Activated T-helper 1 cell treated with Interleukin-2 at 50 U/mL for 16 hours (primary cell): ENCODE results near the gene TVP23B.
"Not testable (repeated sequence)": the region's sequence is repeated elsewhere in the genome, so short reads cannot be mapped to it uniquely, and the experiment has no call there.

Experiments
- DNase-seq: peaks from one replicate; pipeline ENCODE4 v3.0.0-alpha.2; 2020; ENCODE audit warnings: low read depth

TVP23B gene

DNA sequence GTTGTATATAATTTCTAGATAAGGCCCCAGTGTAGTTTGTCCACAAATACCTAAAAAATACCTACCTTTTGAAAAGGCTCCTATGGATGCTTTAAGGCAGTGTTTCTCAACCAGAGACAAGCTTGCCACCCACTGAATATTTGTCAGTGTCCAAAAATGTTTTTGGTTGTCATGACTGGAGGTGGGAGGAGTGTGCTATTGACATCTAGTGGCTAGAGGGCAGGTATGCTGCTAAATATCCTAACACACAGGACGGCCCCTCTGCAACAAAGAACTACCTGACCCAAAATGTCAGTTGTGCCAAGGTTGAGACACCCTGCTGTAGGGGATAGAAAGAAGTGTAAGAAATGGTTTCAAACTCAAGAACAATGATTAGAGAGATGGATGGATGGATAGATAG, 10.4 kb downstream of the TVP23B start:
- not testable (repeated sequence) for DNase-seq

DNA sequence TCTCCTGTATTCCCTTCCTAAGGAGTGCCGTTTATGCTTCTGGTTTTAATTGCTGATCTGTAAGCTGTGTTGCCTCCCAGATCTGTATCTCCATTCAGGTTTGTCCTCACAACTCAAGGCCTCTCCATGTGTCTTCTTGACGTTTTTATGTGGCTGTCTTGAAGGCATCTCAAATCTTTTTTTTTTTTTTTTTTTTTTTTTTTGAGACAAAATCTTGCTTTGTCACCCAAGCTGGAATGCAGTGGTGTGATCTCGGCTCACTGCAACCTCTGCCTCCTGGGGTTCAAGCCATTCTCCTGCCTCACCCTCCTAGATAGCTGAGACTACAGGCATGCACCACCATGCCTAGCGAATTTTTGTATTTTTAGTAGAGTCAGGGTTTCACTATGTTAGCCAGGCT, 13.9 kb downstream of the TVP23B start:
- not testable (repeated sequence) for DNase-seq

DNA sequence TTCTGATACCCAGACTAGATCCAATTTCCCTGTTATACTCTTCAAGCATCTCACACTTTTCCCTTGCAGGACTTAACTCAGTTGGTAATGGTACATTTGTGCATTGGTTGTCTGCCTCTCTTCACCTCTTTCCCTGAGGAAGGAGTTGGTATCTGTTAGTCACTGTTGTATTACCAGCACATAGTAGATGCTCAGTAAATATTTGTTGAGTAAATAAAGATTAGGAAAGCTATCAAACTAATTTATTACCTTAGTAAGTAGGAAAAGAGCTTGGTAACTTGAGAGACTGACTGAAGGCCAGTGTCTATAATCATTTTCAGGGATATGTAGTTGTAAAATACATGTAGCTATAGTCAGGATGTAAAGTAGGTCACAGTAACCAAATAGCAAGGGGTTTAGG, 15.9 kb downstream of the TVP23B start:
- DNase-seq = not testable (repeated sequence)

DNA sequence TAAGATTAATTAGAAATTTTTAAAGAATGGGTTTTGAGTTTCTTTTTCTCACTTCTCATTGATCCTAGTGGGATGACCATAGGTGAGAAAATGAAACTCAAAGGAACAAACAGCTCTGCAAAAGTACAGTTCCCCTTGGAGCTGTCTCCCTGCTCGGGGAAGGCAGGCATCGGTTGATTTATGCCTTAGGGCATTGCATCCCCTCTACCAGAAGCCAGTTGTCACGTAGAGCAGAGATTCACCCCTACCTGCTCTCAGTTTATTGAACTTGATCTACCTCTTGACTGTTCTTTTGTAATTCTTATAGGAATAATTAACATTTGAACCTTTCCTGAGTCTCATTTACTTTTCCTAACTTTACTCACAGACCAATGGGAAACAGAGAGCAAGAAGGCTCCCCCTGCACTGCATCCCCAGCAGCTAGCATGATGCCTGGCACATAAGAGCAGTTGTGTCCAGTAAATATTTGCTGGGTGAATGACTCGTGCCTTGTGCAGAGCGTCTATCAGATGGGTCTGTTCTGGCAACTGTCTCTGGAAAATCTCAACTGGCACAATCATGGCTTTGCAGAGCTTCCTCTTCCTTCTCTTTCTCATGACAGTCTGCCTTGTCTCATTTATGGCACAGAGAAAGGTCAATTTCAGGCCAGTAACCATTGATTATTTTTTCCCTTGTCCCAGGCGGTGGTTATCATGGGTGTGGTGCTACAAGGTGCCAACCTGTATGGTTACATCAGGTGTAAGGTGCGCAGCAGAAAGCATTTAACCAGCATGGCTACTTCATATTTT, 22.7 kb downstream of the TVP23B start:
- DNase-seq = not testable (repeated sequence)

DNA sequence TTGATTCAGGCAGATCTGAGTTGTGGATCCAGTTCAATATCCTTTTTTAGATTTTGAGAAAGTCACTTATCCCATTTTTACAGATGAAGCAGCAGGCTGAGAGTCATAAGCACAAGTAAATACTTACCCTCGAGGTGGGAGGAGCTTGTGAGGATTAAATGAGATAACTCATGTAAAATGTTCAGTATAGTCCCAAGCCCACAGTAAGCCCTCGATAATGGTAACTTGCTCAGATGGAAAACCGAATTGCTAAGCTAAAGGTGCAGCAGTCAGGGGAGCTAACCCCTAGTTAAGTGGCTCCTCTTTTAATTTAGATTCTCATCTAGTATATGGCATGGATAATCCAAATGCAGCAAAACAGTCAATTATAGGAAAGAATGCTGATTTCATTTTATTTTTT, 34.9 kb downstream of the TVP23B start:
- DNase-seq = not testable (repeated sequence)

DNA sequence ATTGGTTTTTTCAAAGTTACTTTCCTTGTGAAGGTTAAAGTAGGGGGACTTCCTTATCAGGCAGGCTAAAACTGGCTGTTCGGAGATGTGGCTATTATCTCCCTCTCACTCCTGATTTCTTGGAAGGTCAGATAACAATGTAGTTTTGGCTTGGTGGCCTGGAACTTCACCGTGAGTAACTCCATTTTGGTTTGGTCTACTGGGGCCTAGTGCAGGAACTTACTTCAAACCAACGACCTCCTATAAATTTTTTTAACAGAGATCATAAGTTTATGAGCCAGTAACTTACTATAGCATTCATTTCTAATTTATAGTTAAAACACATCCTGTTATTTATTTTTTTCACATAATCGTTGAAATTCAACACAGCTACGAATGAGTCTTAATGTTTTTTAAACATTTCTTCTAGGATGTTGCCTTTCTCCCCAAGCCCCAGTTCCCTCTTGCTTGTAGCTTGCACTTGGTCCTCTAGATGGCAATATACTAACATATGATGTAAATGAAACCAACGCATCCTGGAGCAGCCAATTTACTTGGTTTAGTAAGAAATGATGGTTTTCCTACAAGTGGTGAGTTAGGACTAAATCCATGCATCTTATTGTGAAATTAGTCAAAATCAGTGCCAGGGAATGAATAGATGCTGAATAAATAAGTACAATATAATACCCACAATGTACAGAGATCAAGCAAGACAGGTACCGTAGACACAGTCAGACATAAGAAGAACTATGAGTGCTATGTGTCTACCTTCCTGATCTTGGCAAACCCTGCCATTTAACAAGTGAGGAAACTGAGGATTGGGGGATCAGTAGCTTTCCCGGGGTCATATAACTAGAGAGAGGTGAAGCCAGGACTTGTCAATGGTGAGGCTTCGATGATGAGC, 35.7 kb downstream of the TVP23B start:
- not testable (repeated sequence) for DNase-seq

DNA sequence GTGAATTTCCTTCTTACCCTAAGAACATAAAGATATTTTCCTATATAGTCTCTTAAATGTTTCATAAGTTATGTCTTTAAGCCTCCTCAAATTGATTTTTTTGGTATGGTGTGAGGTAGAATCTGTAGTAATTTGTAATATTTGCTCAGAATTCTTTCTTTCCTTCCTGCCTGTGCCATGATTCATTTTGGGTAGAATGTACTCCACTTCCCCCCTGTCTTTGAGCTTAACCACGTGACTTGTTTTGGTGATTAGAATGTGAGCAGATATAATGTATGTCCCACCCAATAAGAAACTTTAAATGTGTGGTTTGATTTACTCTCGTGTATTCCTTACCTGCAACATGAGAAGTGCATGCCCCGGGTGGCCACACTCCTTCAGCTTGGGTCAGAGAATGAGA, 40.4 kb downstream of the TVP23B start:
- DNase-seq = not testable (repeated sequence)

DNA sequence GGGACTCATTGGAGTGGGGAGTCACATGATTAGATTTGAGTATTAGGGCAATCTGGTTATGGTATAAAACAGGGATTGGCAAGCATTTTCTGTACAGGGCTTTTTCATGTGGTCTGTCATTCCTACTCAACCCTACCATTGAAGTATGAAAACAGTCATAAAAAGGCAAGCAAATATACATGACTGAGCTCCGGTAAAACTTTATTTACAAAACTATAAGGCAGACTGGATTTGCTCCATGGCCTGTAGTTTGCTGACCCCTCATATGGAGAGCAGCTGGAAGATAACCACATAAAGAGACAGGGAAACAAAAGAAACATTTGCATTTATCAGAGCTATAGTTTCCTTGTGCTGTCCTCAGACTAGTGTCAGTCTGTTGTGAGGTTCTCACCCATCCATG, 46.6 kb downstream of the TVP23B start:
- DNase-seq = not testable (repeated sequence)

DNA sequence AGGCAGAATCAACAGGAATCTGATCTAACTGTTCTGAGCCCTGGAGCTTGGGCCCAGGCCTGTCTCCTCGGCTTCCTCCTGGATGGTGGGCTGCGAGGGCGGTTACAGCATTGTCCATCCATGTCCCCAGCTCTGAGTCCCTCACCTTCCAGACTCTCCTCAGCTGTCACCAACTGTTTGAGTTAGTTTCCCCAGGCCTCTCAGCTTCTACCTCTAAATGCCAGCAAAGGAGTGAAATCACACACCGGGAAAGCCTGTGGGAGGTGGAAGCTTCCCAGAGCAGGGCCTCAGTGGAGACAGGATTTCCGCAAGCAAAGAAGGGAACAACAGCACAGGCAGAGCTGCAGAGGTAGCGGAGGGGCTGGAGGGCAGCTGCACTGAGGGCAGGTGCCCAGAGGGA, 67.5 kb downstream of the TVP23B start:
- no peak for DNase-seq

DNA sequence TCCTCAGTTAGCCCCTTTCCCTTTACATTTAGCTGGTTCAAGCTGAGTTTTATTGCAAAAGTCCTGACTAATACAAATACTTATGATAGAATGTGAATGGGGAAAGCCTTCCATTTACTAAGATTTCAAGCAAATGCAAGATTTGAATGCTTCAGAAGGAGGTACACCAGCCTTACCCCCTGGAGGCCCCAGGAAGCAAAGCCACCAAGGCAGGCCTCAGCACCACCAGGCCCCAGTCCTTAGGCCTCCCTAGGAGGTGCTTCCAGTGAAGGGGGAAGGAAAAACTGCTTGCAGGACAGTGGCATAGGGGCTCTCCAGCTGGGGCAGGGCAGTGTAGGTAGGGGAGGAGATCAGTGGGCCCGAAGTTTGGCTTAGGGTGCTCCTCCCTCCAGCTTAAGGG, 69.7 kb downstream of the TVP23B start:
- no peak for DNase-seq

DNA sequence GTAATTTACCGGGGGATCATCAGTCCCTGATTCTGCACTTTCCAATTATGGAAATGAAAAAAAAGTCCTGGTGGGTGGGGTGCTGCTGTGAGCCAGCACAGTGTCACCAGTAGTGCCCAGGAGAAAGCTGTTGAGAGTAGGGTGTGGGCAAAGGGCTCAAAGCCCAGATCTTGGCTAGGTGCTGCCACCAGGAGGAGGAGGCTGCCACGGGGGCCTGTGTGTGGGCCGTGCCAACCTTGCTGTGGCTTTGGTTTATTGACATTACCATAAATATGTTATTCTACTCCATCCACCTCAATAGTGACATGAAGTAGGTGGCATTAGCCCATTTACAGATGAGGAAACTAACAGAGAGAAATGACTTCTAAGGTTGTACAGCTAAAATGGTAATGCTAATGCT, 70.2 kb downstream of the TVP23B start:
- no peak for DNase-seq

DNA sequence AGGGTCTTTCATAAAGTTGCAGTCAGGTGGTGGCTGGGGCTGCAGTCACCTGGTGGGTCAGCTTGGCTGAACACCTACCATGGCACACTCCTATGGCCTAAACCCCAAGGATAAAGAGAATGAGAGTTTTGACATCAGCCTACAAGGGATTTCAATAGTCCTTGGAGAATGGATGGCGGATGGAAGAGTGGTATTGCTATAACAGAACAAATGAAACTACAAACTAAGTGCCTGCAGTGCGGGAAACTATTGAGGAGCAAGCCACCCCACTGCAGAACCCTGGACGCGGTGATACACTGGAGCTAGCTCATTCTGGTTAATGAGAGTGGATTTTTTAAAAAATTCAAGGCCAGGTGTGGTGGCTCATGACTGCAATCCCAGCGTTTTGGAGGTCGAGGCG, 74.0 kb downstream of the TVP23B start:
- DNase-seq = no peak

DNA sequence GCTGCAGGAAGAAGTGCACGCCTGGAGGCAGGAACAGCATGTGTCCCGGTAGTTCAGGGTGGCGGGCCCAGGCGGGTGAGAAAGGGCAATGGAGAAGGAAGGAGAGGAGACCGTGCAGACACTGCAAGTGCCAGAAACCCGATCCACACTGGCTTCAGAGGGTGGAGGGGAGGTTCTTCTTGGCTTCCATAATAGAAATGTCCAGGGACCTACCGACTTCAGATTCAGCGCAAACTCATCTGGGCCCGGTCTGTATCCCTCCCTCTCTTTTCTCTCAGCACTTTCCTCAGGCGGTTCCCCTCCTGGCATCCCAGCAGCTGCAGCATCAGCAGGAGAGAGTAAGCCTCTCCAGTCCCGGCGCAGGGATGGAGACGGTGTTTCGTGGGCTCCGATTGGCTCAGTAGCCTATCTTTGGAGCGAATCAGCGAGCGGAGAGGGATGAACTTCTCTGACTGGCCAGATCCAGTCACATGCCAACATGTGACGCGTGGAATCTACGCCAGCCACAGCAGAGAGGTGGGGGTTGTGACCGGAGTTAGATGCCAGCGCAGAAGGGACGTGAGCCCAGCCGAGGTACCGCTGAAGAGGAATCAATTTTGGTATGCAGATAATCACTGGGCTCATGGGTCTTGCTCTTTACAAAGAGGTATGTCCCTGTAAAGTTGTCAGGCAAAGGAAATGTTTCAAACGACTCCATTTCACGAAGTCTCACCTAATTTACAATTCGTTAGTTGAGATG, 75.0 kb downstream of the TVP23B start:
- DNase-seq = peak; percentile 79
